C1 segment of cervical spinal cord (tissue), 14 donors: ENCODE measurements around the gene KCNH8.

Experiments used
- DNase-seq, 14 donors: peaks; one replicate each; lab custom pipeline; 2025; lab: John Stamatoyannopoulos, UW

The KCNH8 gene

GRCh38 chr3:19476281-19476680 is 328.0 kb downstream of the KCNH8 start:
- no peak for DNase-seq

GRCh38 chr3:19485267-19485666 is 337.0 kb downstream of the KCNH8 start:
- DNase-seq, result no peak

- DNase-seq, result no peak
Measured at GRCh38 chr3:19487386-19487785, 339.1 kb downstream of the KCNH8 start.

- DNase-seq, result no peak
Measured at GRCh38 chr3:19488939-19489338, 340.6 kb downstream of the KCNH8 start.

- DNase-seq, result no peak
Measured at GRCh38 chr3:19489936-19490335, 341.6 kb downstream of the KCNH8 start.

- DNase-seq, result no peak
Measured at GRCh38 chr3:19506171-19506570, 357.9 kb downstream of the KCNH8 start.

GRCh38 chr3:19522305-19522704 is 374.0 kb downstream of the KCNH8 start:
- no peak for DNase-seq

- peak in 1 of 14 donors; percentile 26 for DNase-seq
Measured at GRCh38 chr3:19526071-19526470, 377.8 kb downstream of the KCNH8 start.

- peak in 1 of 14 donors; percentile 20 for DNase-seq
Measured at GRCh38 chr3:19527746-19528145, 379.4 kb downstream of the KCNH8 start.

GRCh38 chr3:19531426-19531825 is 383.1 kb downstream of the KCNH8 start:
- DNase-seq, result peak in 1 of 14 donors; percentile 62

- no peak for DNase-seq
Measured at GRCh38 chr3:19539518-19540392, 391.4 kb downstream of the KCNH8 start.

GRCh38 chr3:19540464-19540863 is 392.2 kb downstream of the KCNH8 start:
- no peak for DNase-seq

GRCh38 chr3:19541284-19541683 is 393.0 kb downstream of the KCNH8 start:
- DNase-seq, result no peak

GRCh38 chr3:19543212-19543841 is 395.0 kb downstream of the KCNH8 start:
- DNase-seq, result peak in 4 of 14 donors; percentile 1 to 5 (median 2)

- no peak for DNase-seq
Measured at GRCh38 chr3:19547665-19548464, 399.6 kb downstream of the KCNH8 start.

GRCh38 chr3:19559724-19560442 is 411.6 kb downstream of the KCNH8 start:
- no peak for DNase-seq

- DNase-seq, result no peak
Measured at GRCh38 chr3:19573644-19574043, 425.3 kb downstream of the KCNH8 start.

GRCh38 chr3:19574268-19574667 is 426.0 kb downstream of the KCNH8 start:
- DNase-seq, result no peak

- DNase-seq, result no peak
Measured at GRCh38 chr3:19576343-19576742, 428.0 kb downstream of the KCNH8 start.
